Trophoblast cell (in vitro differentiated cells and primary cell): ENCODE data around the gene RPRD1B.
A peak's percentile ranks its signal among the peaks of the same experiment; 100 is the strongest.

ENCODE experiments used
- DNase-seq, 2 donors: peaks; one replicate each; pipeline ENCODE4 v3.0.0-alpha.2; 2016
- H2AFZ ChIP-seq: 2 replicates; pipeline ENCODE4 v1.6.1; 2013; ENCODE audit warnings: low read length, moderate library complexity, mild to moderate bottlenecking; ENCODE audit not compliant: insufficient read depth, poor library complexity
- H2AK5ac ChIP-seq: 2 replicates; pipeline ENCODE4 v1.6.1; 2013; ENCODE audit warnings: mild to moderate bottlenecking, low read length
- H2BK120ac ChIP-seq: 2 replicates; pipeline ENCODE4 v1.6.1; 2013; ENCODE audit warnings: low read length, mild to moderate bottlenecking, moderate library complexity; ENCODE audit not compliant: insufficient read depth, poor library complexity
- H2BK12ac ChIP-seq: 2 replicates; pipeline ENCODE4 v1.6.1; 2013; ENCODE audit warnings: mild to moderate bottlenecking, low read length, moderate library complexity
- H2BK5ac ChIP-seq: 2 replicates; pipeline ENCODE4 v1.6.1; 2013; ENCODE audit warnings: low read length, low read depth, moderate library complexity, mild to moderate bottlenecking; ENCODE audit not compliant: poor library complexity
- H3K14ac ChIP-seq: 2 replicates; pipeline ENCODE4 v1.6.1; 2013; ENCODE audit warnings: mild to moderate bottlenecking, low read length
- H3K18ac ChIP-seq: 2 replicates; pipeline ENCODE4 v1.6.1; 2013; ENCODE audit warnings: mild to moderate bottlenecking, low read length
- H3K23ac ChIP-seq: 2 replicates; pipeline ENCODE4 v1.6.1; 2013; ENCODE audit warnings: low read length
- H3K27ac ChIP-seq: 2 replicates; pipeline ENCODE4 v1.5.1; 2013; ENCODE audit warnings: low read depth, mild to moderate bottlenecking, inconsistent platforms, low read length, moderate library complexity
- H3K27me3 ChIP-seq: 2 replicates; pipeline ENCODE4 v1.6.1; 2013; ENCODE audit warnings: inconsistent platforms, mild to moderate bottlenecking, low read length, moderate library complexity; ENCODE audit not compliant: insufficient read depth
- H3K36me3 ChIP-seq, 2 experiments: 1 replicate in 1 of 2; 2 replicates in 1 of 2; pipeline ENCODE4 v1.6.1; 2013; ENCODE audit warnings: low read length in 2 of 2, mild to moderate bottlenecking in 2 of 2, moderate library complexity in 1 of 2; ENCODE audit not compliant: insufficient read depth in 2 of 2, control insufficient read depth in 1 of 2
- H3K4ac ChIP-seq: 2 replicates; pipeline ENCODE4 v1.6.1; 2013; ENCODE audit warnings: low read depth, mild to moderate bottlenecking, low read length, moderate library complexity
- H3K4me1 ChIP-seq, 2 experiments: 1 replicate in 1 of 2; 2 replicates in 1 of 2; pipeline ENCODE4 v1.6.1; 2013; ENCODE audit warnings: low read length in 2 of 2, mild to moderate bottlenecking in 2 of 2, moderate library complexity in 1 of 2; ENCODE audit not compliant: insufficient read depth in 2 of 2, control insufficient read depth in 1 of 2
- H3K4me2 ChIP-seq: 2 replicates; pipeline ENCODE4 v1.6.1; 2013; ENCODE audit warnings: inconsistent platforms, mild to moderate bottlenecking, low read length, moderate library complexity
- H3K4me3 ChIP-seq: 2 replicates; pipeline ENCODE4 v1.5.1; 2013; ENCODE audit warnings: mild to moderate bottlenecking, low read depth, low read length, inconsistent platforms
- H3K79me1 ChIP-seq: one replicate; pipeline ENCODE4 v1.6.1; 2013; ENCODE audit warnings: low read length
- H3K79me2 ChIP-seq: 2 replicates; pipeline ENCODE4 v1.6.1; 2013; ENCODE audit warnings: low read length, mild to moderate bottlenecking; ENCODE audit not compliant: control insufficient read depth, insufficient read depth, poor library complexity
- H3K9ac ChIP-seq: 2 replicates; pipeline ENCODE4 v1.6.1; 2013; ENCODE audit warnings: mild to moderate bottlenecking, low read length
- H3K9me3 ChIP-seq: 2 replicates; pipeline ENCODE4 v1.6.1; 2013; ENCODE audit warnings: low read depth, mild to moderate bottlenecking, control low read depth, inconsistent platforms, low read length; ENCODE audit not compliant: insufficient read depth
- H4K12ac ChIP-seq: 2 replicates; pipeline ENCODE4 v1.6.1; 2013; ENCODE audit warnings: low read depth, mild to moderate bottlenecking, low read length, moderate library complexity
- H4K8ac ChIP-seq: 2 replicates; pipeline ENCODE4 v1.6.1; 2013; ENCODE audit warnings: low read depth, mild to moderate bottlenecking, low read length, moderate library complexity
- H4K91ac ChIP-seq: one replicate; pipeline ENCODE4 v1.6.1; 2013; ENCODE audit warnings: low read depth, mild to moderate bottlenecking, low read length, moderate library complexity
- WGBS: extraction: QIAGEN DNeasy Blood & Tissue Kit; methylation state at CpG from one replicate; pipeline ENCODE4 v1.1.7; 2013; ENCODE audit warnings: missing lambda C conversion rate; ENCODE audit not compliant: insufficient read length, insufficient coverage; ENCODE audit errors: extremely low coverage; 5-methylcytosine and 5-hydroxymethylcytosine counted together

Gene RPRD1B

GRCh38 chr20:38085026-38085425 is 51.5 kb downstream of the RPRD1B start:
- Histone ChIP-seq H3K4me2 (no peak overlapping the region), H2BK120ac (peak overlapping the region; percentile 89), H3K79me1 (peaks cover 27% of the 10 kb centered on the region), H3K4me1 (peaks cover 21% of the 10 kb centered on the region in 2 experiments), H2AK5ac (peak overlapping the region; percentile 99), H3K27ac (peak overlapping the region; percentile 96), H4K91ac (peak overlapping the region; percentile 93), H3K4ac (peak overlapping the region; percentile 89), H2AFZ (no peak overlapping the region), H3K9ac (peak overlapping the region; percentile 35), H3K36me3 (peaks cover 19 to 21% of the 10 kb centered on the region in 2 experiments), H3K79me2 (peaks cover 13% of the 10 kb centered on the region), H3K27me3 (no peaks in the 10 kb centered on the region), H3K14ac (peak overlapping the region; percentile 88), H2BK5ac (peak overlapping the region; percentile 95), H2BK12ac (peak overlapping the region; percentile 98), H3K18ac (peak overlapping the region; percentile 97), H4K8ac (peak overlapping the region; percentile 90), H4K12ac (peak overlapping the region; percentile 28), H3K23ac (no peak overlapping the region), H3K9me3 (no peaks in the 10 kb centered on the region), H3K4me3 (no peak overlapping the region)
- WGBS = no CpG with 5 or more reads among the region's 10 CpGs
- no peak for DNase-seq

GRCh38 chr20:38089500-38089899 is 56.0 kb downstream of the RPRD1B start:
- Histone ChIP-seq H4K12ac (no peak overlapping the region), H3K4me3 (no peak overlapping the region), H4K8ac (no peak overlapping the region), H2AFZ (no peak overlapping the region), H3K27ac (no peak overlapping the region), H3K4me1 (peaks cover 12% of the 10 kb centered on the region in 2 experiments), H3K23ac (no peak overlapping the region), H3K79me2 (peaks cover 6% of the 10 kb centered on the region), H2BK5ac (no peak overlapping the region), H2BK120ac (no peak overlapping the region), H4K91ac (no peak overlapping the region), H3K14ac (no peak overlapping the region), H3K4me2 (no peak overlapping the region), H3K18ac (no peak overlapping the region), H3K9ac (no peak overlapping the region), H2BK12ac (no peak overlapping the region), H2AK5ac (no peak overlapping the region), H3K9me3 (no peaks in the 10 kb centered on the region), H3K4ac (no peak overlapping the region), H3K79me1 (peaks cover 20% of the 10 kb centered on the region), H3K27me3 (no peaks in the 10 kb centered on the region), H3K36me3 (peaks cover 20 to 25% of the 10 kb centered on the region in 2 experiments)
- no CpG with 5 or more reads among the region's 10 CpGs for WGBS
- DNase-seq = no peak

GRCh38 chr20:38090061-38090460 is 56.5 kb downstream of the RPRD1B start:
- Histone ChIP-seq H2BK120ac (no peak overlapping the region), H3K27ac (no peak overlapping the region), H3K4me3 (no peak overlapping the region), H3K79me1 (peaks cover 20% of the 10 kb centered on the region), H3K4me1 (peaks cover 11 to 12% of the 10 kb centered on the region in 2 experiments), H4K8ac (no peak overlapping the region), H2AK5ac (no peak overlapping the region), H3K79me2 (peaks cover 3% of the 10 kb centered on the region), H3K23ac (no peak overlapping the region), H3K36me3 (peaks cover 20 to 25% of the 10 kb centered on the region in 2 experiments), H4K12ac (no peak overlapping the region), H3K14ac (no peak overlapping the region), H3K4ac (no peak overlapping the region), H2AFZ (no peak overlapping the region), H3K9ac (no peak overlapping the region), H3K4me2 (no peak overlapping the region), H2BK5ac (no peak overlapping the region), H3K9me3 (no peaks in the 10 kb centered on the region), H3K18ac (no peak overlapping the region), H4K91ac (no peak overlapping the region), H2BK12ac (no peak overlapping the region), H3K27me3 (no peaks in the 10 kb centered on the region)
- DNase-seq = no peak
- WGBS = no CpG with 5 or more reads among the region's 7 CpGs

GRCh38 chr20:38091441-38092216 is 58.1 kb downstream of the RPRD1B start:
- H4K8ac ChIP-seq = no peak overlapping the region
- H2BK12ac ChIP-seq = no peak overlapping the region
- no peak overlapping the region for H3K9ac ChIP-seq
- no peak overlapping the region for H3K4me2 ChIP-seq
- peaks cover 13% of the 10 kb centered on the region for H3K79me1 ChIP-seq
- WGBS = no CpG with 5 or more reads among the region's 6 CpGs
- no peak overlapping the region for H2BK120ac ChIP-seq
- H3K4ac ChIP-seq = no peak overlapping the region
- H3K79me2 ChIP-seq = no peaks in the 10 kb centered on the region
- H3K27ac ChIP-seq = no peak overlapping the region
- no peak overlapping the region for H3K4me3 ChIP-seq
- no peak overlapping the region for H3K18ac ChIP-seq
- no peak overlapping the region for H3K14ac ChIP-seq
- no peak overlapping the region for H4K91ac ChIP-seq
- H2BK5ac ChIP-seq = no peak overlapping the region
- no peaks in the 10 kb centered on the region for H3K9me3 ChIP-seq
- no peak overlapping the region for H2AFZ ChIP-seq
- no peak overlapping the region for H2AK5ac ChIP-seq
- peaks cover 5 to 6% of the 10 kb centered on the region in 2 experiments for H3K4me1 ChIP-seq
- no peak for DNase-seq
- no peak overlapping the region for H3K23ac ChIP-seq
- H3K27me3 ChIP-seq = no peaks in the 10 kb centered on the region
- no peak overlapping the region for H4K12ac ChIP-seq
- H3K36me3 ChIP-seq = peaks cover 20 to 23% of the 10 kb centered on the region in 2 experiments
